Endodermal cell (in vitro differentiated cells): ENCODE data around the gene SH3BP1. TPM values are rescaled to one million over a fixed set of nuclear protein-coding genes. Genes with fewer than 3 reads are reported as not detected.

Source experiments
- DNase-seq: peaks from one replicate; pipeline ENCODE4 v3.0.0-alpha.2; 2017
- H3K27ac ChIP-seq: 2 replicates; pipeline ENCODE4 v1.5.1; 2013; ENCODE audit warnings: mild to moderate bottlenecking, low read depth, low read length, moderate library complexity
- H3K27me3 ChIP-seq: 2 replicates; pipeline ENCODE4 v1.6.1; 2013; ENCODE audit warnings: mild to moderate bottlenecking, low read length, moderate library complexity; ENCODE audit not compliant: insufficient read depth, control insufficient read depth, poor library complexity, severe bottlenecking
- H3K36me3 ChIP-seq: 2 replicates; pipeline ENCODE4 v1.7.0; 2013; ENCODE audit warnings: mild to moderate bottlenecking, low read length, moderate library complexity; ENCODE audit not compliant: control insufficient read depth, insufficient read depth
- H3K4me1 ChIP-seq: one replicate; pipeline ENCODE4 v1.7.0; 2013; ENCODE audit warnings: low read length; ENCODE audit not compliant: control insufficient read depth, insufficient read depth
- H3K4me3 ChIP-seq: 2 replicates; pipeline ENCODE4 v1.5.1; 2013; ENCODE audit warnings: mild to moderate bottlenecking, low read length, moderate library complexity
- H3K9ac ChIP-seq: 2 replicates; pipeline ENCODE4 v1.6.1; 2013; ENCODE audit warnings: mild to moderate bottlenecking, low read length, moderate library complexity; ENCODE audit not compliant: poor library complexity, severe bottlenecking; ENCODE audit errors: extremely low read depth
- H3K9me3 ChIP-seq: 2 replicates; pipeline ENCODE4 v1.6.1; 2013; ENCODE audit warnings: mild to moderate bottlenecking, low read length, moderate library complexity; ENCODE audit not compliant: control insufficient read depth
- H3K27ac Mint-ChIP-seq: 2 replicates; pipeline ENCODE4 v1.8.0; 2020; ENCODE audit warnings: mixed read lengths
- H3K27me3 Mint-ChIP-seq: 2 replicates; pipeline ENCODE4 v1.8.0; 2021; ENCODE audit warnings: mild to moderate bottlenecking, mixed read lengths; ENCODE audit not compliant: insufficient read depth
- H3K36me3 Mint-ChIP-seq: 2 replicates; pipeline ENCODE4 v1.8.0; 2020; ENCODE audit warnings: low read depth, mixed read lengths
- H3K4me1 Mint-ChIP-seq: 2 replicates; pipeline ENCODE4 v1.8.0; 2020; ENCODE audit warnings: mixed read lengths
- H3K4me3 Mint-ChIP-seq: 2 replicates; pipeline ENCODE4 v1.8.0; 2020; ENCODE audit warnings: mild to moderate bottlenecking, moderate library complexity, mixed read lengths
- H3K9me3 Mint-ChIP-seq: 2 replicates; pipeline ENCODE4 v1.8.0; 2020; ENCODE audit warnings: mild to moderate bottlenecking, mixed read lengths
- WGBS, 2 experiments: methylation state at CpG; one replicate each; pipeline versions ENCODE4 v1.1.5 to v1.1.7; 2013; ENCODE audit warnings: missing lambda C conversion rate in 2 of 2, mixed read lengths in 1 of 2; ENCODE audit not compliant: insufficient coverage in 1 of 2, insufficient read length in 1 of 2; 5-methylcytosine and 5-hydroxymethylcytosine counted together
- total RNA-seq, 2 donors: library from RNA; stranded (reverse); fragmentation: NEBNext Ultra II Directional in 1 of 2; extraction: Animal tissue kit (Norgen Biotek cat#: 25700) in 1 of 2; gene quantifications; 2 replicates in 1 of 2; 3 replicates in 1 of 2; pipeline ENCODE4 v1.2.1, GENCODE V29; 2021
- TF ChIP-seq, protein P1 (sequence below): fragments of 200-600 bp; sonication (generic); conservative IDR thresholded peaks from 2 replicates; pipeline ENCODE4 v1.5.0; 2021; ENCODE audit warnings: antibody characterized with exemption, mild to moderate bottlenecking

The SH3BP1 gene
- total RNA-seq, 2 donors from 2014 or later: 37.7 to 38.6 TPM

DNA sequence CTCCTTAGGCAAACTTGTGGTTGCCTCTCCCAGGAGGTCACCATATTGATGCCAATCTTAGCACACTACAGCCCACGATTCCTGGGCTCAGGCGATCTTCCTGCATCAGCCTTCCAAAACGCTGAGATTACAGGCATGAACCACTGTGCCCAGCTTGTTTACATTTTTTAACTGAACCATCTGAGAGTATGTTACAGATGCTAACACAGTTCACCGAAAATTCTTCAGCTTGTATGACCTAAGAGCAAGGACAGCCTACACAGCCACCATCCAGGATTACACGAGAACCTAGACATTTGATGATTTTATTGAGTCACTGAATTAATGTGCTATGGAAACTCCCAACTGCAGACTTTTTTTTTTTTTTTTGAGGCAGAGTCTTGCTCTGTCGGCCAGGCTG is 30.1 kb downstream of the SH3BP1 start:
- Histone ChIP-seq H3K27me3 (no peaks in the 10 kb centered on the region), H3K9ac (no peak overlapping the region), H3K4me3 (no peak overlapping the region), H3K27ac (no peak overlapping the region), H3K9me3 (no peaks in the 10 kb centered on the region), H3K4me1 (no peaks in the 10 kb centered on the region), H3K36me3 (peaks cover 15% of the 10 kb centered on the region)
- Mint-ChIP-seq H3K27me3 (no peaks in the 10 kb centered on the region), H3K27ac (no peak overlapping the region), H3K9me3 (no peaks in the 10 kb centered on the region), H3K4me1 (no peaks in the 10 kb centered on the region), H3K4me3 (no peak overlapping the region), H3K36me3 (peaks cover 21% of the 10 kb centered on the region)
- WGBS, 2 experiments: 92 to 95% methylated on average over 5 to 6 of the region's 6 CpGs
- TF ChIP-seq, protein P1, sequence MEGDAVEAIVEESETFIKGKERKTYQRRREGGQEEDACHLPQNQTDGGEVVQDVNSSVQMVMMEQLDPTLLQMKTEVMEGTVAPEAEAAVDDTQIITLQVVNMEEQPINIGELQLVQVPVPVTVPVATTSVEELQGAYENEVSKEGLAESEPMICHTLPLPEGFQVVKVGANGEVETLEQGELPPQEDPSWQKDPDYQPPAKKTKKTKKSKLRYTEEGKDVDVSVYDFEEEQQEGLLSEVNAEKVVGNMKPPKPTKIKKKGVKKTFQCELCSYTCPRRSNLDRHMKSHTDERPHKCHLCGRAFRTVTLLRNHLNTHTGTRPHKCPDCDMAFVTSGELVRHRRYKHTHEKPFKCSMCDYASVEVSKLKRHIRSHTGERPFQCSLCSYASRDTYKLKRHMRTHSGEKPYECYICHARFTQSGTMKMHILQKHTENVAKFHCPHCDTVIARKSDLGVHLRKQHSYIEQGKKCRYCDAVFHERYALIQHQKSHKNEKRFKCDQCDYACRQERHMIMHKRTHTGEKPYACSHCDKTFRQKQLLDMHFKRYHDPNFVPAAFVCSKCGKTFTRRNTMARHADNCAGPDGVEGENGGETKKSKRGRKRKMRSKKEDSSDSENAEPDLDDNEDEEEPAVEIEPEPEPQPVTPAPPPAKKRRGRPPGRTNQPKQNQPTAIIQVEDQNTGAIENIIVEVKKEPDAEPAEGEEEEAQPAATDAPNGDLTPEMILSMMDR: no peak
- DNase-seq: no peak

DNA sequence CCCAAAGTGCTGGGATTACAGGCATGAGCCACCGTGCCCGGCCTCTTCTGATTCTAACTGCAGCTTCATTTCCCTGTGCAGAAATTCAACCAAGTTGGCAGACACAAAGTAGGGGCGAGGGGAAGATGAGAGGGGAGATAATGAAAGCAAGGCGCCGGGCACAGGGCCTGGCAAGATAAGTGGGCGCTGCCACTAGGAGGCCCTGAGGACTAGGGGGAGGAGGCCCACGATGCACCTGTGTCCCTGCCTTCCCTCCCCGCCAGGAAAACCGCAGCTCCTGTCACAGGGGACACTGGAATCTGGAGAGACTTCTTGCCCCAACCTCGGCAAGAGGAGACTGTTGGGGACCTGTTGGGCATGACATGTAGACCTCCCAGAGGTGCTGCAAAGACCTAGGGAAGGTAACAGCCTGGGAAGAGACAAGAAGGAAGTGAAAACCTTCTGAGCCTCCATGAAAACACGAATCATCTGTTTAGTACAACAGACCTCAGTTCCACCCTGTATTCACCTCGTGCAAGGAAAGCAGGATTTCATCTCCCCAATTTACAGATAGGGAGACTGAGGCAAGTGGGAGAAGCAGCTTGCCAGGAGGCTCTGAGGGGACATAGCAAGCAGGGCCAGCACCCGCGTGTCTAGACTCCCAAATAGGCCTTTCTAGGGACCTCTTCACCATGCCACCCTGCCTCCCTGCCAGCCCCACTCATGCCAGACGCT is 32.9 kb downstream of the SH3BP1 start:
- H3K27ac ChIP-seq: no peak overlapping the region
- no peaks in the 10 kb centered on the region for H3K27me3 ChIP-seq
- no peak overlapping the region for H3K4me3 ChIP-seq
- no peaks in the 10 kb centered on the region for H3K36me3 ChIP-seq
- TF ChIP-seq, protein P1: no peak
- Mint-ChIP-seq H3K4me1 (peaks cover 3% of the 10 kb centered on the region), H3K9me3 (no peaks in the 10 kb centered on the region), H3K27ac (no peak overlapping the region), H3K36me3 (peaks cover 4% of the 10 kb centered on the region), H3K4me3 (no peak overlapping the region), H3K27me3 (no peaks in the 10 kb centered on the region)
- H3K9ac ChIP-seq: no peak overlapping the region
- no peaks in the 10 kb centered on the region for H3K9me3 ChIP-seq
- peaks cover 4% of the 10 kb centered on the region for H3K4me1 ChIP-seq
- WGBS, 2 experiments: 91% methylated on average over 9 to 15 of the region's 15 CpGs
- no peak for DNase-seq

DNA sequence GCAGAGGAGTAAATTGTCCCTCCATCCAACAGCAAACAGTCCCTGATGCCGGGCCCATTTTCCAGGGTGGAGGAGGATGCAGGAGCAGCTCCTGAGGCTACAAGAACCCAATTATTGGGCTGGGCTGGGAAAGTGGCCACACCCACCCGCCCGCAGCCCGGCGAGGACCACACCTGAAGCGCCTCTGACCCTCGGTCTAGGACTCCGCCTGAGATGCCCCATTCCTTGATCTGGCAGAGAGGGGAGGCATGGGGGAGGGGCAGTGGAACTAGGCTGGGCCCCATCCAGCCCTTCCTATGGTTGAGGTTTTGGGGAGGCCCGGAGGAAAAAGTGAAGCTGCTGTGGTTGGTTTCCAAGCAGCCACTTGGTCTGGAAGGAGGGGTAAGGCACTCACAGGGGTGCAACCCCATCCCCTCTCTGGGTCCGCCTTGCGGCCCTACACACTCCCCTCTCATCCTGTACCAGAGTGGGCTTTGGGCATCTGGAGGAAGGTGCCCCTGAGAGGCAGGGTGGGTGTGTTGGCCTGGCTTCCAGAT is 33.5 kb downstream of the SH3BP1 start:
- Mint-ChIP-seq H3K27ac (no peak overlapping the region), H3K4me3 (no peak overlapping the region), H3K4me1 (peaks cover 5% of the 10 kb centered on the region), H3K36me3 (peaks cover 4% of the 10 kb centered on the region), H3K9me3 (no peaks in the 10 kb centered on the region), H3K27me3 (no peaks in the 10 kb centered on the region)
- Histone ChIP-seq H3K9me3 (no peaks in the 10 kb centered on the region), H3K9ac (no peak overlapping the region), H3K4me3 (no peak overlapping the region), H3K27ac (no peak overlapping the region), H3K27me3 (no peaks in the 10 kb centered on the region), H3K4me1 (peaks cover 4% of the 10 kb centered on the region), H3K36me3 (no peaks in the 10 kb centered on the region)
- 91 to 94% methylated on average over 11 of the region's 11 CpGs for WGBS, 2 experiments
- DNase-seq: no peak
- TF ChIP-seq, protein P1: no peak
